ENCODE results near the gene GIPC3.

DNA sequence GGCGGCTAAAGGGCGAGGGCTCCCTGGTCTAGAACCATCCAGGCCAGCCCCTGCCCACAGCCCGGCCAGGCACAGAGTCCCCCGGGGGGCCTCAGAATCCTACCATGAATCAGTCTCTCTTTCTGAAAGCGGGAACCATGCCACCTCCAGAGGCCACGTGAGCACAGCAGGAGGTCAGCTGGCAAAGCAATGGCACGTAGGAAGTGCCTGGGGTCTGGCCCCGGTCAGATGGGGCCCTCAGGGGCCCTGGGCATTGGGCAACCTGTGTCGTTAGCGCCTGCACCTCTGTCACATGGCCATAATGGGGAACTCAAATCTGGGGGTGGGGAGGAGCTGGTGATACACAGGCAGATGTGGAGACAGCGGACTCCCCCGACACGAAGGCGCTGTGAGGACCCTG, 36.7 kb upstream of the GIPC3 start:
- TF ChIP-seq, protein P1, sequence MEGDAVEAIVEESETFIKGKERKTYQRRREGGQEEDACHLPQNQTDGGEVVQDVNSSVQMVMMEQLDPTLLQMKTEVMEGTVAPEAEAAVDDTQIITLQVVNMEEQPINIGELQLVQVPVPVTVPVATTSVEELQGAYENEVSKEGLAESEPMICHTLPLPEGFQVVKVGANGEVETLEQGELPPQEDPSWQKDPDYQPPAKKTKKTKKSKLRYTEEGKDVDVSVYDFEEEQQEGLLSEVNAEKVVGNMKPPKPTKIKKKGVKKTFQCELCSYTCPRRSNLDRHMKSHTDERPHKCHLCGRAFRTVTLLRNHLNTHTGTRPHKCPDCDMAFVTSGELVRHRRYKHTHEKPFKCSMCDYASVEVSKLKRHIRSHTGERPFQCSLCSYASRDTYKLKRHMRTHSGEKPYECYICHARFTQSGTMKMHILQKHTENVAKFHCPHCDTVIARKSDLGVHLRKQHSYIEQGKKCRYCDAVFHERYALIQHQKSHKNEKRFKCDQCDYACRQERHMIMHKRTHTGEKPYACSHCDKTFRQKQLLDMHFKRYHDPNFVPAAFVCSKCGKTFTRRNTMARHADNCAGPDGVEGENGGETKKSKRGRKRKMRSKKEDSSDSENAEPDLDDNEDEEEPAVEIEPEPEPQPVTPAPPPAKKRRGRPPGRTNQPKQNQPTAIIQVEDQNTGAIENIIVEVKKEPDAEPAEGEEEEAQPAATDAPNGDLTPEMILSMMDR (IDR thresholded peaks at IDR 0.05), result no peak
- TF ChIP-seq POLR2A (IDR thresholded peaks at IDR 0.05) (no peak), POLR2AphosphoS5 (IDR thresholded peaks at IDR 0.05) (no peak)

Data from prostate gland (tissue), 2 donors.